T-helper 2 cell (primary cell): Measurements from ENCODE around the gene NPL.

Source experiments
- DNase-seq, 5 experiments: peaks; one replicate each; pipeline versions ENCODE4 v3.0.0 to v3.0.0-alpha.2; 2012 to 2022

Gene NPL

GRCh38 chr1:182779530-182779929, 10.0 kb upstream of the NPL start:
- DNase-seq, result no peak

GRCh38 chr1:182781841-182782586, 7.6 kb upstream of the NPL start:
- DNase-seq, result peak; percentile 26 to 62 (median 39)

GRCh38 chr1:182782587-182782913, 7.0 kb upstream of the NPL start:
- DNase-seq, result no peak

GRCh38 chr1:182783068-182783467, 6.5 kb upstream of the NPL start:
- no peak for DNase-seq

- peak in 2 of 5 experiments; percentile 17 to 43 for DNase-seq
These were observed 4.9 kb upstream of the NPL start for GRCh38 chr1:182784556-182785171.

- no peak for DNase-seq
These were observed 4.4 kb upstream of the NPL start for GRCh38 chr1:182785181-182785580.

GRCh38 chr1:182786223-182786994, 3.2 kb upstream of the NPL start:
- peak in 2 of 5 experiments; percentile 8 to 23 for DNase-seq

- DNase-seq, result no peak
These were observed 2.6 kb upstream of the NPL start for GRCh38 chr1:182786995-182787324.

- no peak for DNase-seq
These were observed 2.0 kb downstream of the NPL start for GRCh38 chr1:182791281-182792179.

GRCh38 chr1:182794091-182794490, 4.5 kb downstream of the NPL start:
- no peak for DNase-seq

- DNase-seq, result no peak
These were observed 5.2 kb downstream of the NPL start for GRCh38 chr1:182794676-182795201.

GRCh38 chr1:182795563-182796228, 6.1 kb downstream of the NPL start:
- DNase-seq, result no peak

- DNase-seq, result no peak
These were observed 12.6 kb downstream of the NPL start for GRCh38 chr1:182802006-182802803.

GRCh38 chr1:182803846-182804245, 14.3 kb downstream of the NPL start:
- no peak for DNase-seq

GRCh38 chr1:182806015-182806678, 16.6 kb downstream of the NPL start:
- DNase-seq, result no peak

- DNase-seq, result no peak
These were observed 18.3 kb downstream of the NPL start for GRCh38 chr1:182807907-182808306.

- no peak for DNase-seq
These were observed 19.9 kb downstream of the NPL start for GRCh38 chr1:182809414-182809957.

GRCh38 chr1:182811975-182812722, 22.6 kb downstream of the NPL start:
- DNase-seq, result no peak

- no peak for DNase-seq
These were observed 27.3 kb downstream of the NPL start for GRCh38 chr1:182816863-182817262.

GRCh38 chr1:182817802-182818201, 28.2 kb downstream of the NPL start:
- no peak for DNase-seq
